Gastrocnemius medialis (tissue), 4 donors: ENCODE data around the gene PARD3B. TPM values are rescaled to one million over a fixed set of nuclear protein-coding genes. Genes with fewer than 3 reads are reported as not detected.

Experiments
- ATAC-seq, 2 donors: fragments of 150-250 bp; one replicate each; pipeline ENCODE4 v1.9.1; 2016
- DNase-seq, 2 donors: peaks; one replicate each; pipeline ENCODE4 v3.0.0-alpha.2; 2019
- H3K27ac ChIP-seq, 4 donors: fragments of 200-600 bp; sonication (generic); 1 replicate in 1 of 4; 2 replicates in 3 of 4; pipeline ENCODE4 v1.5.1; 2016 to 2018; ENCODE audit warnings: mild to moderate bottlenecking in 2 of 4, moderate library complexity in 1 of 4
- H3K27me3 ChIP-seq, 3 donors: fragments of 200-600 bp; sonication (generic) in 2 of 3; 1 replicate in 1 of 3; 2 replicates in 2 of 3; pipeline versions ENCODE4 v1.5.1 to v1.6.0; 2016 to 2019; ENCODE audit warnings: mild to moderate bottlenecking in 1 of 3, moderate library complexity in 1 of 3
- H3K36me3 ChIP-seq, 2 donors: fragments of 200-600 bp; sonication (generic) in 1 of 2; one replicate each; pipeline ENCODE4 v1.5.1; 2017 to 2018
- H3K4me1 ChIP-seq, 2 donors: fragments of 200-600 bp; sonication (generic) in 1 of 2; one replicate each; pipeline ENCODE4 v1.5.1; 2016 to 2017; ENCODE audit warnings: mild to moderate bottlenecking in 2 of 2
- H3K4me3 ChIP-seq, 4 donors: fragments of 200-600 bp; sonication (generic) in 3 of 4; 1 replicate in 1 of 4; 2 replicates in 3 of 4; pipeline ENCODE4 v1.5.1; 2016 to 2019; ENCODE audit warnings: mild to moderate bottlenecking in 2 of 4
- H3K9me3 ChIP-seq, 3 donors: fragments of 200-600 bp; sonication (generic) in 2 of 3; 1 replicate in 1 of 3; 2 replicates in 2 of 3; pipeline ENCODE4 v1.5.1; 2016 to 2019
- POLR2A ChIP-seq, 2 donors: fragments of 450-650 bp; IDR thresholded peaks; one replicate each; pipeline ENCODE4 v1.6.1; 2017; ENCODE audit warnings: antibody characterized with exemption in 2 of 2, mild to moderate bottlenecking in 2 of 2, moderate library complexity in 2 of 2
- in situ Hi-C, 4 donors: fragments of 200-750 bp; cut with MboI; loops; one replicate each; pipeline versions ENCODE4 v1.15.0 to v1.8.0; 2017; ENCODE audit warnings: low sequenced_read_pairs in 4 of 4
- intact Hi-C: fragments of 100-400 bp; cut with DNase I; formaldehyde crosslinking; loops from one replicate; pipeline ENCODE4 v1.15.1; 2023; ENCODE audit warnings: low total_unique reads
- total RNA-seq, 4 donors: library from RNA; depleted of rRNA; stranded (reverse); fragments of >200 nt; gene quantifications; one replicate each; pipeline versions ENCODE4 v1.1.0 to v1.2.3, GENCODE V29; 2016
- TF ChIP-seq, protein P1 (sequence below), 5 experiments: fragments of 450-650 bp in 3 of 5; fragments of 200-600 bp in 2 of 5; sonication (generic) in 2 of 5; IDR thresholded peaks in 4 of 5; conservative IDR thresholded peaks in 1 of 5; 1 replicate in 4 of 5; 2 replicates in 1 of 5; pipeline ENCODE4 v1.5.1; 2016 to 2019; ENCODE audit warnings: antibody characterized with exemption in 5 of 5, mild to moderate bottlenecking in 3 of 5, moderate library complexity in 3 of 5

PARD3B gene
- total RNA-seq, 4 donors from 2014 or later, result 2.2 to 15.5 (median 4.6) TPM

DNA sequence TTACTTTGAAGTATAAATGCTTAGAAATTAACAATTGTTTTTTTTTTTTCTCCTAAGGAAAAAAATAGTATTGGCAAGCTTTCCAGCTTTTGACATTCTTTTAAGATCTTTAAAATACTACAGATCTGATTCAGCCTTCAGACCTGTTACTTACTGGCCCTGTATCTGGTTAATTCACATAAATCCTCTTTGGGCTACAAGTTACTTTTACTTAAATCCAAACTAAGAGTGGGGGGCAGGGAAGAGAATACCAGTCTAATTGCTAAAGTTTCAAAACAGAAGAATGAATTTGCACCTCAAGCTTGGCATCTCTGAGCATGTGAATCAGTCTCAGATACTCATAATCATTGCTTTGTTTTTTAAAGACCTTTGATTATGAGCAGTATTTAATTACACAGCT lies 386.3 kb downstream of the PARD3B start:
- intact Hi-C loops, result no loop called here
- Histone ChIP-seq H3K4me3 (no peak overlapping the region), H3K4me1 (no peaks in the 10 kb centered on the region), H3K27me3 (no peaks in the 10 kb centered on the region), H3K9me3 (no peaks in the 10 kb centered on the region), H3K27ac (no peak overlapping the region), H3K36me3 (no peaks in the 10 kb centered on the region)
- DNase-seq (no peak), ATAC-seq (no peak)
- in situ Hi-C loops, result no loop called here
- TF ChIP-seq, protein P1, sequence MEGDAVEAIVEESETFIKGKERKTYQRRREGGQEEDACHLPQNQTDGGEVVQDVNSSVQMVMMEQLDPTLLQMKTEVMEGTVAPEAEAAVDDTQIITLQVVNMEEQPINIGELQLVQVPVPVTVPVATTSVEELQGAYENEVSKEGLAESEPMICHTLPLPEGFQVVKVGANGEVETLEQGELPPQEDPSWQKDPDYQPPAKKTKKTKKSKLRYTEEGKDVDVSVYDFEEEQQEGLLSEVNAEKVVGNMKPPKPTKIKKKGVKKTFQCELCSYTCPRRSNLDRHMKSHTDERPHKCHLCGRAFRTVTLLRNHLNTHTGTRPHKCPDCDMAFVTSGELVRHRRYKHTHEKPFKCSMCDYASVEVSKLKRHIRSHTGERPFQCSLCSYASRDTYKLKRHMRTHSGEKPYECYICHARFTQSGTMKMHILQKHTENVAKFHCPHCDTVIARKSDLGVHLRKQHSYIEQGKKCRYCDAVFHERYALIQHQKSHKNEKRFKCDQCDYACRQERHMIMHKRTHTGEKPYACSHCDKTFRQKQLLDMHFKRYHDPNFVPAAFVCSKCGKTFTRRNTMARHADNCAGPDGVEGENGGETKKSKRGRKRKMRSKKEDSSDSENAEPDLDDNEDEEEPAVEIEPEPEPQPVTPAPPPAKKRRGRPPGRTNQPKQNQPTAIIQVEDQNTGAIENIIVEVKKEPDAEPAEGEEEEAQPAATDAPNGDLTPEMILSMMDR (IDR thresholded peaks at IDR 0.05 in 4 of 5, conservative IDR thresholded peaks at IDR 0.05 in 1 of 5), result no peak
- no peak for TF ChIP-seq POLR2A (IDR thresholded peaks at IDR 0.05)

DNA sequence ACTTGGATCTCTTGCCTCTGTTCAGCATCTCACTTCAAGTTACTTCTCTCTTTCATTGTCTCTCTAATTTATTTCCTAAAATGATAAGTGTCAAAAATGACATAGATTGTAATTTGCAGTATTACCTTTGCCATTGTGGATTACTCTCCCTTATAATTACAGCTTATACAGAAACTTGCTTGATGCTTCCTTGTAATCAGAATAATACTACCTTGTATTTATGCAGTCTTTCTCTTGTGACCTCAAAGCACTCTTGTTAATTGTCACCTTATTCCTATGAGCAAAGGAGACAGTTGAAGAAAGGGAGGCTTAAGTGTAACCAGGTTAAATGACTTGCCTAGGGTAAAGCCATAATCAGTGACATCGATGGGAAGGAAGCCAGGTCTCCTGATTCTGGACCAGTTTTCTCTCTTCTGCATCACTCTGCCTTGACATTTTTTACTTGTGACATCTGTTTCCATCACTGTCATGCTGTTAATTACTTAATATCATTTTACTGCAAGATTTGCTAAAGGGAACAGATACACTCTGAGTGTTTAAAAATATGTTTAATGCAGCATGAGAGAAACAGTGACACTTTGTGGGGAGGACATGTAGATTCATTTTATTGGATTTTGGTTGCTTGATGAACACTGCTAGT lies 388.6 kb downstream of the PARD3B start:
- no peak for DNase-seq
- Histone ChIP-seq H3K27ac (no peak overlapping the region), H3K36me3 (no peaks in the 10 kb centered on the region), H3K4me1 (no peaks in the 10 kb centered on the region), H3K27me3 (no peaks in the 10 kb centered on the region), H3K9me3 (no peaks in the 10 kb centered on the region), H3K4me3 (no peak overlapping the region)
- TF ChIP-seq, protein P1 (IDR thresholded peaks at IDR 0.05 in 4 of 5, conservative IDR thresholded peaks at IDR 0.05 in 1 of 5), result no peak
- intact Hi-C loops, result no loop called here
- in situ Hi-C loops, result no loop called here
- no peak for ATAC-seq

DNA sequence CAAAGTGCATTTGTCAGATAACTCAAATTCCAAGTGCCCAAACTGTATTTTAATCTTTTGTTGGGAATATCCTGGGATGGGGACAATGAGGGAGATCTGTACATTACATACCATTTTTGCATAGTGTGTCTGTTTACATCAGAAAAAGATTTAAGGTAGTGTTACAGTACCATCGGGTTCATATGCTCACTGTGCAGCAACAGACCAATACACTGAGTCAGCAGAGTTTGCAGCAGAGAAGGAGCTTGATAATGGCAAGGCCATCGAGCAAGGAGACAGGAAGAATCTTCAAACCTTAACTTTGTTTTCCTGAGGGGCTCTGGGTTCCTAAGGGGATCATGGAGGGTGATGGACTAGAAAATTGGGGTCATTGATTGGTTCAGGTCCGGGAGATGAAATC lies 399.7 kb downstream of the PARD3B start:
- DNase-seq (no peak), ATAC-seq (no peak)
- peaks cover 0 to 11% of the 10 kb centered on the region in 2 donors for H3K4me1 ChIP-seq
- TF ChIP-seq, protein P1 (IDR thresholded peaks at IDR 0.05 in 4 of 5, conservative IDR thresholded peaks at IDR 0.05 in 1 of 5), result no peak
- no peak for TF ChIP-seq POLR2A (IDR thresholded peaks at IDR 0.05)
- in situ Hi-C loops, result no loop called here
- peaks cover 0 to 3% (median 0%) of the 10 kb centered on the region in 3 donors for H3K9me3 ChIP-seq
- H3K27ac ChIP-seq, result no peak overlapping the region
- intact Hi-C loops, result no loop called here
- H3K36me3 ChIP-seq, result no peaks in the 10 kb centered on the region
- no peak overlapping the region for H3K4me3 ChIP-seq
- no peaks in the 10 kb centered on the region for H3K27me3 ChIP-seq

DNA sequence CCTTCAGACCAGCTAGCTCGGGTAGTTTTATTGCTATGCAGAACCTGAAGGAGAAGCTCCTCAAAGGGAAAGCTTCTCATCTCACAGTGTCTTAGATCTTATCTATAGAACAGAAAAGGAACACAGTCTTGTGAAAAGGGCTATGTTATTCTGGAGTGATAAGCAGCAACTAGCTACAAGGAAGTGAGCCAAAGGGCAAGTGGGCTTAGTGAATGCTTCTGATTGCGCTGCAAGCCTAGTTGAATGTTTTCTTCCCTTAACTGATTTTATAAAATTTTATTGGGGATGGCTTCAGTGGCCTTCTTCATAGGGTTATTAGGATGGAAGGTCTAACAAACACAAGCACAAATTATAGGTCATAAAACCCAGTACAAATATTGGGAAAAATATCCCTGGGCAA lies 400.1 kb downstream of the PARD3B start:
- Histone ChIP-seq H3K4me3 (no peak overlapping the region), H3K9me3 (peaks cover 0 to 3% (median 0%) of the 10 kb centered on the region in 3 donors), H3K27ac (no peak overlapping the region), H3K27me3 (no peaks in the 10 kb centered on the region), H3K4me1 (peaks cover 0 to 11% of the 10 kb centered on the region in 2 donors), H3K36me3 (no peaks in the 10 kb centered on the region)
- no peak for DNase-seq
- in situ Hi-C loops, result no loop called here
- intact Hi-C loops, result no loop called here
- TF ChIP-seq POLR2A (IDR thresholded peaks at IDR 0.05), result no peak
- TF ChIP-seq, protein P1 (IDR thresholded peaks at IDR 0.05 in 4 of 5, conservative IDR thresholded peaks at IDR 0.05 in 1 of 5), result no peak
- no peak for ATAC-seq

DNA sequence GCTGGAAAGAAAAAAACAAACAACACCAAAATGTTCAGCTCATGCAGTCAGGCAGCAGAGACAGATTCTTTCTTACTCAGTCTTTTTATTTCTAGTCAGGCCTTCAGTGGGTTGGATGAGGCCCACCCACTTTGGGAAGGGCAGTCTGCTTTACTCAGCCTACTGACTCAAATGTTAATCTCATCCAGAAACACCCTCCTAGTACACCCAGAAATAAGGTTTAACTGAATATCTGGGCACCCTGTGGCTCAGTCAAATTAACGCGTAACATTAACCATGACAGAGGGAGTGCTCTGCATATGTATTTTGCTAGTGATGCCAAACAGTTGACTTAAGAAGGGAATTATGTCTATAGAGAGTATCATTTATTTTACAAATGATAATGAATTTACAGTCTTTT lies 401.6 kb downstream of the PARD3B start:
- Histone ChIP-seq H3K36me3 (no peaks in the 10 kb centered on the region), H3K9me3 (peaks cover 0 to 3% (median 0%) of the 10 kb centered on the region in 3 donors), H3K4me3 (no peak overlapping the region), H3K4me1 (peaks cover 0 to 11% of the 10 kb centered on the region in 2 donors), H3K27ac (no peak overlapping the region), H3K27me3 (no peaks in the 10 kb centered on the region)
- intact Hi-C loops (no loop called here), in situ Hi-C loops (no loop called here)
- ATAC-seq (no peak), DNase-seq (no peak)
- TF ChIP-seq, protein P1 (IDR thresholded peaks at IDR 0.05 in 4 of 5, conservative IDR thresholded peaks at IDR 0.05 in 1 of 5), result no peak
- TF ChIP-seq POLR2A (IDR thresholded peaks at IDR 0.05), result no peak
